Measurements from ENCODE around the gene SLC35B1. TPM values are rescaled to one million over a fixed set of nuclear protein-coding genes. Genes with fewer than 3 reads are reported as not detected.

Gene SLC35B1
- total RNA-seq, 1 donor from 2014 or later, result 84.3 TPM

DNA sequence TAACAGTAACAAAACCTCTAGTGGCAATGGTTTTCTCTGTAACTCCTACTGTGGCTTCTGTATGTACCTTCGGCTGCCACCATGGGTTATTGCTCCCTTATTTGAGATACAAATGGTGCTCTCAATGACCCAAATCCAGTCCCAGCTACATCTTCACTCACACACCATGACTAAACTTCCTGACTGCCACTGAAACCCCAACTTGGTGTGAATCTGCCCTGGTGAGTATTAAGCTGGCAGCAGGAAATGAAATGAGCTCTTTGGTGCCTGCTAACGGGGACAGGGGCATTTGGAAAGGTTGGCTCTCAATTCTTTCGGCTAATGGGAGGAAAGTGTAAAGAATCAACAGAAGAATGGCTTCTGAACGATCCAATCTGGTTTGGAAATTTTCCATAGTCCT, 7.5 kb upstream of the SLC35B1 start:
- Mint-ChIP-seq H3K27me3 (ENCODE audit: unreplicated experiment) (peaks cover 2% of the 10 kb centered on the region), H3K4me3 (ENCODE audit: unreplicated experiment) (no peak overlapping the region), H3K27ac (ENCODE audit: unreplicated experiment) (no peak overlapping the region), H3K9me3 (ENCODE audit: unreplicated experiment) (no peaks in the 10 kb centered on the region), H3K4me1 (ENCODE audit: unreplicated experiment) (peaks cover 5% of the 10 kb centered on the region), H3K36me3 (ENCODE audit: low read depth, unreplicated experiment) (peaks cover 5% of the 10 kb centered on the region)
- no peak for DNase-seq (ENCODE audit: low spot score)
- TF ChIP-seq, protein P1, sequence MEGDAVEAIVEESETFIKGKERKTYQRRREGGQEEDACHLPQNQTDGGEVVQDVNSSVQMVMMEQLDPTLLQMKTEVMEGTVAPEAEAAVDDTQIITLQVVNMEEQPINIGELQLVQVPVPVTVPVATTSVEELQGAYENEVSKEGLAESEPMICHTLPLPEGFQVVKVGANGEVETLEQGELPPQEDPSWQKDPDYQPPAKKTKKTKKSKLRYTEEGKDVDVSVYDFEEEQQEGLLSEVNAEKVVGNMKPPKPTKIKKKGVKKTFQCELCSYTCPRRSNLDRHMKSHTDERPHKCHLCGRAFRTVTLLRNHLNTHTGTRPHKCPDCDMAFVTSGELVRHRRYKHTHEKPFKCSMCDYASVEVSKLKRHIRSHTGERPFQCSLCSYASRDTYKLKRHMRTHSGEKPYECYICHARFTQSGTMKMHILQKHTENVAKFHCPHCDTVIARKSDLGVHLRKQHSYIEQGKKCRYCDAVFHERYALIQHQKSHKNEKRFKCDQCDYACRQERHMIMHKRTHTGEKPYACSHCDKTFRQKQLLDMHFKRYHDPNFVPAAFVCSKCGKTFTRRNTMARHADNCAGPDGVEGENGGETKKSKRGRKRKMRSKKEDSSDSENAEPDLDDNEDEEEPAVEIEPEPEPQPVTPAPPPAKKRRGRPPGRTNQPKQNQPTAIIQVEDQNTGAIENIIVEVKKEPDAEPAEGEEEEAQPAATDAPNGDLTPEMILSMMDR (IDR thresholded peaks at IDR 0.05; ENCODE audit: unreplicated experiment), result no peak

DNA sequence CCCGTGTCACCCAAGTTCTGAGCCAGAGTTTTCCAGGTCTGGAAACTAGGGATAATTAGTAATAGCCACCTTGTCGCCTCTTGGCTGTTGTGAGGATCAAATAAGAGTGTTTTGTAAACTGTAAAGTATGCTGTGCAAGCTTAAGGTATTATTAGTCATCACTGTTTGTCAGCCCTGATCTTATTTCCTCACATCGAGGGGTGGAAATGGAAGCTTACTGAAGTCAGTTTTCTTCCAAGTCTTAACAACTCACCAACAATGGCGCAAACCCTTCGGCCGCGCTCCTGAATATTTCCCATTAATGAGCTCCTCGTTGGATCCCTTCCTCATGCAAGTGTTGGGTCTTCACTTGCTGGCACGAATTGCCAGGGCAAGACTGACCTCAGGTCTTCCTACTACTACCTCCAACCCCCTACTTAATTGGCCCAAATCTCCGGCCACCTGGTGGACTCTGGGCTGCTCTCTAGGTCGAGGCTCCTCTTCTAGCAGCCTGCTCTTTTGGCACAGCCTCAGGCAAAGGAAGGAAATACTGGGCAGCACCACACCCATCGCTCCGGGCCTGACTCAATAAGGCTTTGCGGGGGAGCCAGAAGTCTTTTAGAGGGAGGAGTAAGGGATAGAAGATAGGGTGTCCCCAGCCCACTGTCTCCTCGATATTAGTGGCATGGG, 885 bp upstream of the SLC35B1 start:
- Mint-ChIP-seq H3K9me3 (ENCODE audit: unreplicated experiment) (no peaks in the 10 kb centered on the region), H3K27me3 (ENCODE audit: unreplicated experiment) (peaks cover 2% of the 10 kb centered on the region), H3K4me1 (ENCODE audit: unreplicated experiment) (peaks cover 25% of the 10 kb centered on the region), H3K4me3 (ENCODE audit: unreplicated experiment) (peak overlapping the region; percentile 94), H3K36me3 (ENCODE audit: low read depth, unreplicated experiment) (peaks cover 19% of the 10 kb centered on the region), H3K27ac (ENCODE audit: unreplicated experiment) (peak overlapping the region; percentile 49)
- TF ChIP-seq, protein P1 (IDR thresholded peaks at IDR 0.05; ENCODE audit: unreplicated experiment), result no peak
- no peak for DNase-seq (ENCODE audit: low spot score)

DNA sequence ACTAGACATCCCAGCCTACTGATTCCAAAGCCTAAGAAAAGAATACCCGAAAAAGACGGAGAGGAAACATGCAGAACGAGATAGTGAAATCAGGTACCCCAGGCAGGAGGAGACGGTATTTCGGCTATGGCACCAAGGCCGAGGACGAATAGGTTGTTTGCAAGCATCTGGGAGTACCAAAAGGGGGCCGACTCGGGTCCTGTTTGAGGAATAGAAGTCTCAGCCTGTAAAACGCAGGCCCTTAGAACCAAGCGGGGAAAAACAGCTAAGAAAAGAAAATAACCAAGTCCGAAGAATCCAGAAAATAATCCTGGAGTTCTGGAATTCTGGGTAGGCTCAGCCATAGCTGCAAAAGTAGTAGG, 537 bp downstream of the SLC35B1 start:
- TF ChIP-seq, protein P1 (IDR thresholded peaks at IDR 0.05; ENCODE audit: unreplicated experiment), result no peak
- Mint-ChIP-seq H3K4me1 (ENCODE audit: unreplicated experiment) (peaks cover 25% of the 10 kb centered on the region), H3K4me3 (ENCODE audit: unreplicated experiment) (peak overlapping the region; percentile 94), H3K36me3 (ENCODE audit: low read depth, unreplicated experiment) (peaks cover 24% of the 10 kb centered on the region), H3K9me3 (ENCODE audit: unreplicated experiment) (no peaks in the 10 kb centered on the region), H3K27me3 (ENCODE audit: unreplicated experiment) (peaks cover 2% of the 10 kb centered on the region), H3K27ac (ENCODE audit: unreplicated experiment) (peak overlapping the region; percentile 99)
- no peak for DNase-seq (ENCODE audit: low spot score)

DNA sequence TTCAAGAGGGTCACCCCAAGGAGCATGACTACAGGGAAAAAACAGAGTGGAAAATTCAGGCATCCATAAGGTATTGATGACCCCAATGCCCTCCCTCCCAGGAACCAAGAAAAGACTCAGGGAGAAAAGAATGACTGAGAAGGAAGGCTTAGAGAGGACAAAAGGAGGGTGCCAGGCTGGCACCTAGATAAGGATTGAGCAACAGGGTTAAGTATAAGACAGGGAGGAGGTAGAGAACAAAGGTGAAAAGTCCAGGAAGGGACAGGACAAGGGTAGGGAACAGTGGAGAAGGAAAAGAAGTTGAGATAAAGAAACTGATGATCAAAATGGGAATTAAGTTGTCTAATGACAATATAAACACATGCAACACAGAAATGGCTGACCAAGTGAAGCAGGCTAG, 2.5 kb downstream of the SLC35B1 start:
- Mint-ChIP-seq H3K36me3 (ENCODE audit: low read depth, unreplicated experiment) (peaks cover 36% of the 10 kb centered on the region), H3K4me3 (ENCODE audit: unreplicated experiment) (peak overlapping the region; percentile 75), H3K4me1 (ENCODE audit: unreplicated experiment) (peaks cover 20% of the 10 kb centered on the region), H3K27ac (ENCODE audit: unreplicated experiment) (peak overlapping the region; percentile 4), H3K9me3 (ENCODE audit: unreplicated experiment) (no peaks in the 10 kb centered on the region), H3K27me3 (ENCODE audit: unreplicated experiment) (peaks cover 3% of the 10 kb centered on the region)
- TF ChIP-seq, protein P1 (IDR thresholded peaks at IDR 0.05; ENCODE audit: unreplicated experiment), result no peak
- no peak for DNase-seq (ENCODE audit: low spot score)

DNA sequence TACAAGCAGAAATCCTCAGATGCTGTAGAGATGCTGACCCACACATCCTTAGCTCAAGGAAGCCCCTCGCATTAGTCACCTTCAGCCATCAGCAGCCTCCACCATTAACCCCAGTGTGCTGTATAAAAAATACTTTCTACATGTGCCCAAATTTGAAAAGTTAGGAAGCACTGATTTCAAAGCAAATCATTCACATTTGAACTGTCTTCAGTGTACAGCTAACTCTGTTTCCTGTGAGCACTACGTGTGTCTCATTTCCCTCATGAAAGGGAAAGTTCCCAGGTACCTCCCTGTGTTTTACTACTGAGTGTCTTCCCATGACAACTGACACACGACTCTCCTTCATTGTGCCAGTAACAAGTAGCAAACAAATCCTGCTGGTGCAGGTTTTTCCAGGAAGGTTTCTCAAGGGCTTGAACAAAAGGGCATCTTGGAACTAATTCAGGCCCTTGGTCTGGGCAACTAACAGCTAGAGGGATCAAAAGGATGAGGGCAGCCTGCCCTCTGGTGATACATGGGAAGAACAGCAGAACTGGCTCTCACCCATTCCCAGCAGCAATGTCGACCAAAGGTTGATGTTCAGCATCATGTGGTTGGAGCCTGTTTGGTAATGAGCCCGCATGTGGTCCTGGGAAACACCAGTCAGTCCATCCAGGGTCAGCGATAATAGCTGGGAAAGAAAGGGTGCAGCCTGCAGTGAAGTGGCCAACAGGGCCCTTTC, 4.0 kb downstream of the SLC35B1 start:
- TF ChIP-seq, protein P1 (IDR thresholded peaks at IDR 0.05; ENCODE audit: unreplicated experiment), result peak; percentile 40
- H3K27ac Mint-ChIP-seq (ENCODE audit: unreplicated experiment), result no peak overlapping the region
- H3K4me1 Mint-ChIP-seq (ENCODE audit: unreplicated experiment), result peaks cover 19% of the 10 kb centered on the region
- no peak for DNase-seq (ENCODE audit: low spot score)
- peaks cover 7% of the 10 kb centered on the region for H3K27me3 Mint-ChIP-seq (ENCODE audit: unreplicated experiment)
- H3K4me3 Mint-ChIP-seq (ENCODE audit: unreplicated experiment), result no peak overlapping the region
- peaks cover 42% of the 10 kb centered on the region for H3K36me3 Mint-ChIP-seq (ENCODE audit: low read depth, unreplicated experiment)
- H3K9me3 Mint-ChIP-seq (ENCODE audit: unreplicated experiment), result no peaks in the 10 kb centered on the region

Data from endothelial cell (in vitro differentiated cells).